IPS-11a (cell line): ENCODE measurements around the gene SCARB1.

Source experiments
- H3K4me3 ChIP-seq: one replicate; pipeline ENCODE4 v1.5.1; 2013; ENCODE audit warnings: low read depth, low read length, control low read depth

The SCARB1 gene

DNA sequence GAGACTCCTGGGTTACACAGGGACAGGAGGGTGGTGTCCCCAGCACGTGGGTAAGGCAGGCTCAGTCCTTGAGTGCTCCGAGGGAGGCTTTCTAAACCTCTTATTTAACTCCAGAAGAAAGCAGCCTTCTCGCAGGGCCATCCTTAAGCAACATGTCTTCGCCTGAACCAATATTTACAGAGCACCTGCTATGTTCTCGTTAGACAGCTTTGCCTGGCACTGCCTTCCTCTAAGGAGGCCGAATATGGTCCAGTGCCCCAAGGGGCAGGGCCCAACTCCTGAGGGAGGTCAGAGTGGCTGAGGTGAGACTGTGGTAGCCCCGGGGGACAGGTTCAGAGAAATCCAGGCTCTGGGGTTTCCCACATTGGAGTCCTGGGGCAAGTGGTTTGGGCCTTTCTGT is 2.1 kb upstream of the SCARB1 start:
- H3K4me3 ChIP-seq: no peak overlapping the region

DNA sequence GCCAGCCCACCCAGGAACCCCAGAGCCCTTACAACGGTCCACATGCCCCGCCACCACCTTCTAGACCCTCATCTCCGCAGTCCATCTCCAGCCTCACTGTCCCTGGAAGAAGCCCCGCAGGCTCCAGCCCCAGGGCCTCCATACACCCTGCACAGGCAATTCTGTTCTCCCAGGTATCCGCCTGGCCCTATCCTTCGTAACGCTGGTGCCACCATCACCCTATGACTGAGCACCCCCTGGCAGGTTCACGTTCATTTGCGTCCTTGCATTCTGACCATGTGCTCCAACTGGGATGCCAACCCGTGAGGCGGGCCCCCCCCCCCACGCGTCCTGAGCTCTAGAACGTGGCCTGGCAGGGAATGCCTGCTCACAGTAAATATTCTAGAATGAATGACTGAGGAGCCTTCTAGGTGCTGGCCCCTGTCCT is 675 bp upstream of the SCARB1 start:
- H3K4me3 ChIP-seq: no peak overlapping the region

GRCh38 chr12:124862768-124863415 is 772 bp downstream of the SCARB1 start:
- peak overlapping the region; percentile 72 for H3K4me3 ChIP-seq

DNA sequence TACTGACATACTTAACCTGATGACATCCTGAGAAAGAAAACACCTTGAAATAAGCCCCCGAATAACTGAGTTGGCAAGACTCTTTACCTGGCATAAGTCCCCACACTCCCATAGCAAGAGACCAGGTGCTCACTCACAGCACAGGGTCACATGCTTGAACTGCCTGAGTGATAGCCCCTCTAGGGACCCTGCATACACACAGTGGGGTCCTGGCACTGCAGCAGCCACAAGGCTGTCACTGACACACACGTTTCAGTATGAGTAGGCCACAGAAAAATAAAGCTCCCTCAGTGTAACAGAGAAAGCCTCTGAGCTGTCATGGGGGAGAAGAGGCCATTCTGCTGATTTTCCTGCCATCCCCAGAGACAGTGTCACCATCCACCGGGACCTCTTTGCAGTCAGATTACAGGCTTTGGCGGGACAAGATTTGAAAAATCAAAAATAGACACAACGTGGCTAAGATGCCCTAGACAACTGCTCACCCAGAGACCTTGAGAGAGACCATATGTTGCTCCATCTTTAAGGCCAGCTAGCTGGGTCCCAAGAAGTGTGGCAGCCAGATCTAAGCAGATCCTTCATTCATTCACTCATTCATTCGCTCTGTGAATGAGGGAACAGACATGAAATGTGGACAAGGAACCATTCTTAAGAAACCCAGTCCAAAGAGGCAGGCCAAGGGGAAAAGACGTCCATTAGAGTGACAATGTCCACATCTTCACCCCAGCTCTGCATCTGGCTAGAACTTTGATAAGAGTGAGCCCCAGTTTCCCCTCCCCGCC is 1.6 kb downstream of the SCARB1 start:
- no peak overlapping the region for H3K4me3 ChIP-seq

DNA sequence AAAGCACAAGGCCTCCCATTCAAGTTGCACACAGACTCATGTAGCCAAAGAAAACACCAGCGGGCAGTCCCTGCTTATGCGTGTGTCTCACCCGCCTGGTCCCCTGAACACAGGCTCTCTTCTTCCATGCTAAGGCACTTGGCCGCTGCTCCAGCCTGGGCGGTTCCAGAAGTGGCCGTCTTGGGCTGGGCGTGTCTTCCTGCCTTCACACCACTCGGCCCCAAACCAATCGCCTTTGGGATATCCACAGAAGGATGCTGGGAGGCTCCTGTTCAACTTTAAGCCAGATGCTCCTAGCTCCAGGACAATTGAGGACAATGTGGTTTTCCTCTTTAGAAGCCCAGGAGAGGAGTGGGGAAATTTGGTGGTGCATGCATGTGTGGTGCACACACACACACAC is 2.2 kb downstream of the SCARB1 start:
- H3K4me3 ChIP-seq: no peak overlapping the region

DNA sequence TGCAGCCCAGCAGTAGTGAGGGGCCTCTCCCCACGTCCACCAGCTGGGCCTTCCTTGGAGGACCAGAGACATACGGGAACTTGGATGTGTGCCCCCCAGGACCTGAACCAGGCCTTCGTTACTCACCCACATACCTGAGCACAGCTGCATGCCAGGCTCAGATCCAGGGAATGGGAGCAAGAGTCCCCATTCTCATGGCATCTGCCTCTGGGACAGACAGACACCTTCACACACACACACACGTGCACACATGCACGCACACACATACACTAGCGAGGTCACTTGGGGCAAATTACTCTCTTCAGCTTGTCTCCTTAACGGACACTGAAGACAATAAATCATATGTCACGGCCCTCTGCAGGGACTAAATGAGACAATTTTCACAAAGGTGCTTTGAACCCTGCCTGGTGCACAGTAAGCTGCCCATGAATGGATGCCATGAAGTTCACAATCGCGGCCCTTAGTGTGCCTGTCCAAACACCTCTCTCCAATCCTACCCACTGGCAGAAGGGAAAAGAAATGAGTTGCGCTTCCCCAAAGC is 5.7 kb downstream of the SCARB1 start:
- H3K4me3 ChIP-seq: no peak overlapping the region

GRCh38 chr12:124856842-124857178 is 6.9 kb downstream of the SCARB1 start:
- no peak overlapping the region for H3K4me3 ChIP-seq

DNA sequence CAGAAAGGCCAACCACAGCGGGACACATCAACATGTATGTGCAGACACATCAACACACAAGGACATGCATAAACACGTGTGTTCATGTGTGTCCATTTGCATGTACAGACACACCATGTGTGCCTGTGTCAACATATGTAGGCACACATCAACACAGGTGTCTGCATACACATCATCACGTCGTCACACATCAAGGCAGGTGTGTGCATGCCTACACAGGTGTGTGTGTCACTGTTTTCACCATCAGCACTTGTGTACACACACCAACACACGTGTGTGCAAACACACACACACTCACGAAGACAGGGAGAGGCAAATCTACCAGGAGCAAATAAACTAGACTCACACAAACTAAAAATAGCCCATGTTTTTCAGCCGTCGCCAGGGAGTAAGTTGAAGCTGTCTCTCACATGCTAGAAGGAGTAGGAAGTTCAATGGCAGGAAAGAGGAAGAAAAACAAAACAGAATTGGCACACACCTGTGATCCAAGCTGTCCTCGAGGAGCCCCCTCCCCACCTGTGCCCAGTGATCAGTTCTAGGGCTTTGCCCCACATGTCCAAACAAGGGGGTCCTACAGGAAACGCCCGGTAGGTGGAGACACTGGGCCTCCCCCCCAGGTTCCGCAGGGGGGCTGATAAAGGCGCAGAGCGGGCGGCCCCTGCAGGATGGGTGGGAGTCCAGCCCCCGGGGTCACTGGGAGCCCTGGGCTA is 7.4 kb downstream of the SCARB1 start:
- H3K4me3 ChIP-seq: no peak overlapping the region

GRCh38 chr12:124855275-124855957 is 8.2 kb downstream of the SCARB1 start:
- H3K4me3 ChIP-seq: no peak overlapping the region

- no peak overlapping the region for H3K4me3 ChIP-seq
Observed at GRCh38 chr12:124854637-124855184, 9.0 kb downstream of the SCARB1 start.

GRCh38 chr12:124853781-124854636 is 9.7 kb downstream of the SCARB1 start:
- H3K4me3 ChIP-seq: no peak overlapping the region

DNA sequence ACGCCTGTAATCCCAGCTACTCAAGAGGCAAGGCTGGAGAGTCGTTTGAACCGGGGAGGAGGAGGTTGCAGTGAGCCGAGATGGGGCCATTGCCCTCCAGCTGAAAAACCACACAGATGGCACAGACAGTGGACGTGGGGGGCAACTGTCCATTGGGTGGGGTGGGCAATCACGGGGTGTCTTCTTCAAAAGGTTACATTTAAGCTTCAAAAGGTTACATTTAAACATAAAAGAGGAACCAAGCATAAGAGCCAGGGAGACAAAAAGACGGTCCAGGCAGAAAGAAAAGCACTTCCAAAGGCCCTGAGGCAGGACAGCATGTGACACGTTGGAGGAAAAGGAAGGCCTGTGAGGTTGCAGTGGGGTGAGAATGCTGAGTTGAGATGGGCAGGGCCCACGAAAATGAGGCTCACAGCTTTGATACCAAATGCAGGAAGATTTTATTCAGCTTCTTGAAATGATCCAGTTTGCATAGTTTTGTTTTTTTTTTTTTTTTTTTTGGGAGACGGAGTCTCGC is 10.7 kb downstream of the SCARB1 start:
- H3K4me3 ChIP-seq: no peak overlapping the region

- no peak overlapping the region for H3K4me3 ChIP-seq
Observed at GRCh38 chr12:124852329-124852831, 11.3 kb downstream of the SCARB1 start.

DNA sequence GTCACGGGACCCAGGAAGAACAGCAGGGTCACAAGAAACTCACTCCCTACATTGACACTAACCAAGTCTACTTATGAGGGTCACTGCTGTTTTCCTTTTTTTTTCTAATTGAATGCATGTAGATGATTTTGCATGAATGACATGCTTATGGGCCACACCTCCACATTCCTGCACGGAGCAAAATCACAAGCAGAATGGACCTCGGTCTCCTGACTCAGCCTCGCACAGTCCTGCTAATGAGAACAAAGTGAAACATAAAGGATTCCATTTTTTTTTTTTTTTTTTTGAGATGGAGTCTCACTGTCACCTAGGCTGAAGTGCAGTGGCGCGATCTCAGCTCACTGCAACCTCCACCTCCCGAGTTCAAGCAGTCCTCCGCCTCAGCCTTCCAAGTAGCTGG is 12.3 kb downstream of the SCARB1 start:
- H3K4me3 ChIP-seq: no peak overlapping the region

DNA sequence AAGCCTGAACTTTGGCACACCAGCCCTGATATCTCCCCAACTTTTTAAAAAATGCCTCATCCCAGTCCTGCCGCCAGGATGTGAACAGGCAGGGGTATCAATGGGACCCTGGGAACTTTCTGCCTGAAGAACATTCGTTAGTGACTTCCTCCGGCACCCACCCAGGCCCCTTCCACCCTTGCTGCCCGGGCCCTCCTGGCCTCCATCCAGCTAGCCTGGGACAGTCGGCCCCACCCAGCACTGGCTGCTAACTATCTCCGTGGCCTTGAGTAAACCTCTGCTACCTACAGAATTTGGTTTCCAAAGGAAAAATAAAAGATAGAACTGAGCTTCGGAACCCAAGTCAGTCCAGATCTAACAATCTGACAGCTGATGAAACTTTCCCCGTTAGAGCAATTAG is 14.3 kb downstream of the SCARB1 start:
- no peak overlapping the region for H3K4me3 ChIP-seq

DNA sequence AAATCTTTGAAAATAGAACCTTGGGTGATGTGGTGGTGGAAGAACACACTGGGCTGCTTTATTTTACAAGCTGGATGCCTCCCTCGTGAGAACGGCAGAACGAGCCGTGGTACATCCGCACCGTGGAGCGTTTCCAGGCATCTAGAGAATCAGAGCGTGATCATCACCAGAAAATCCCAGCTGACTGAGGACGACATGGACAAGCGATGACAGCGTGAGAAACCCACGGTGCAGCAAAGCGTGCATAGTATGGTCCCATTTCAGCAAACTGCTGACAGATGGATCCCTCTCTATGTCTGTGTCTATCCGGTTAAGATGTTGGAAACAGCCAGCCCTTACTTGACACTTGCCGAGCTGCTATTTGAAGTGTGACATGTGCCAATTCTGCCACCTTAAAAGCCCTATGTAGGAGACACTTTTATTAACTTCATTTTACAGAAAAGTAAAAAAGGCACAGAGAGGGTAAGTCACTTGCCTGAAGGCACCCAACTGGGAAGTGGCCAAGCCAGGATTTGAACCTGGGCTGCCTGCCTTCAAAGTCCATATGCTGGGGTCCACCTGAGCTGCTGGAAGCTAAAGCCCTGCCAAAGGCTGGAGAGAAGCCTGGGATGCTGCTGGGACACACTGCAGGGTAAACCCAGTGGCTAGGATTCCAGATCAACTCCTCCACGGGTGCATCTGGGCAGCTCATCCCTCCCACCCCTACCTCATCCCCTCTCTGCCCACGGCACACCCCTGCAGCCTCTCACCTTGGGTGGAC is 14.9 kb downstream of the SCARB1 start:
- no peak overlapping the region for H3K4me3 ChIP-seq

DNA sequence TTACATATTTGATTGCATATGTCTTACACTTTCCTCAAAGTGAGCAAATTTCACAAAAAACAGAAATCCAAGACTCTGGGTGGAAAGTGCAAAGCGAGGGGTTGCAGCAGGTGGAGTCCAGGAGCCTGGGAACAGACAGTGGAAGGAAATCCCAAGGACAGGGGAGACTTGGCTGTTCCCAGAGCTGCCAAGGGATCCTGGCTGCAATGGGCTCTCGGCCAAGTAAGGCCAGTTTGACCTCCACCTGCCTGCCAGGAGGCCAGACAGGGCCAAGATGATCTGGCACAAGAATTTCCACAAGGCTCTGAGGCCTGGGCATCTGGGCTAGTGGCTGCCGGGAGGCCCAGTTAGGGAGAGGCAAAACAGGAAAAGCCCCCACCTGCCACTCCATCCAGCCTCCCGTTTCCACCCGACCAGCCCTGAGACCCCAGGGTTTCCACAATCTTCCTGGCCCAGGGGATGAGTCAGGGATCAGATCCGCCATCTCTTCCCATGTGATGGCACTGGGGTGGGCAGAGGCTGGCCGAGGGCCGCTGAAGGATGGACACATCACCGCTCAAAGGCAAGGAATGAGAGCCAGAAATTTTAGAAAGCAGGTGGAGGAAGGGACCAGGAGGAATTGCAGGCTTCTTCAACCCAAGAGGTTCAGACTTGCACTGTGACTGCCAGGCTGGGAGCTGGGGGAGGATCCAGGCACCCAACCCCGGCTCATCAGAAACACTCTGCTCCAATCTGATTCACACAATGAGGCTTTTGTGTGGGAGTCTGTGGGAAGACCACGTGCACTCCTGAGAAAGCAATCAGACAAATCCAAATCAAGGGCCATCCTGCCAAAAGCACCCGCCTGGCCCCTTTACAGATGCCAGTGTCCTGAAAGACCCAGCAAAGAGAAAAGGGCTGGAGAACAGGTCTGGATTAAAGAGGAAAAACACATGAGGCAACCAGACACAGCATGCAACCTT is 16.3 kb downstream of the SCARB1 start:
- no peak overlapping the region for H3K4me3 ChIP-seq
